H1 (cell line): ENCODE data around the gene MED28. TPM values are rescaled to one million over a fixed set of nuclear protein-coding genes. Genes with fewer than 3 reads are reported as not detected.

Source experiments
- CTCF ChIA-PET: fragments of 300-600 bp; sonication (Branson Sonifier 250); formaldehyde crosslinking; loops from one replicate; lab custom pipeline; 2021; ENCODE audit not compliant: partially characterized antibody; lab: Charles Lee
- POLR2A ChIA-PET: fragments of 300-600 bp; sonication (Branson Sonifier 250); formaldehyde crosslinking; loops from one replicate; lab custom pipeline; 2021; ENCODE audit warnings: inconsistent platforms; ENCODE audit not compliant: partially characterized antibody; lab: Charles Lee
- DNase-seq, 2 experiments: peaks; one replicate each; pipeline versions ENCODE4 v3.0.0 to v3.0.0-alpha.2; 2010 to 2022; ENCODE audit warnings: low spot score in 2 of 2, low read depth in 1 of 2, mixed read lengths in 1 of 2
- FAIRE-seq: peaks from 2 replicates; lab custom pipeline; 2011; peaks lifted over from hg19 to GRCh38; lab: Jason Lieb, UNC
- H2AFZ ChIP-seq: 2 replicates; pipeline ENCODE4 v1.8.1; 2012; ENCODE audit warnings: low read length, inconsistent platforms
- H2AK5ac ChIP-seq: 2 replicates; pipeline ENCODE4 v1.6.1; 2013; ENCODE audit warnings: low read depth, low read length
- H2BK120ac ChIP-seq: replicated peaks from 2 replicates; pipeline ENCODE3; 2013; ENCODE audit warnings: low read depth, low read length, inconsistent platforms
- H2BK12ac ChIP-seq: 2 replicates; pipeline ENCODE4 v1.6.1; 2013; ENCODE audit warnings: low read depth, low read length
- H2BK15ac ChIP-seq: 2 replicates; pipeline ENCODE4 v1.6.1; 2013; ENCODE audit warnings: low read length
- H2BK20ac ChIP-seq: 2 replicates; pipeline ENCODE4 v1.6.1; 2013; ENCODE audit warnings: low read length
- H2BK5ac ChIP-seq: 2 replicates; pipeline ENCODE4 v1.6.1; 2013; ENCODE audit warnings: low read depth, low read length
- H3K14ac ChIP-seq: 2 replicates; pipeline ENCODE4 v1.6.1; 2013; ENCODE audit warnings: inconsistent platforms; ENCODE audit not compliant: insufficient read length
- H3K18ac ChIP-seq: 2 replicates; pipeline ENCODE4 v1.6.1; 2013; ENCODE audit warnings: low read length; ENCODE audit errors: extremely low read depth
- H3K23ac ChIP-seq: 2 replicates; pipeline ENCODE4 v1.6.1; 2013; ENCODE audit warnings: inconsistent platforms; ENCODE audit not compliant: insufficient read length
- H3K23me2 ChIP-seq: 2 replicates; pipeline ENCODE4 v1.6.1; 2013; ENCODE audit warnings: low read depth, low read length
- H3K27ac ChIP-seq: 2 replicates; pipeline ENCODE4 v1.6.1; 2011; ENCODE audit warnings: low read depth, low read length, inconsistent platforms
- H3K27me3 ChIP-seq, 4 experiments: replicated peaks in 1 of 4; 1 replicate in 1 of 4; 2 replicates in 3 of 4; pipeline versions ENCODE4 v1.6.1 to v1.8.1; 2011 to 2013; ENCODE audit warnings: low read length in 3 of 4, mild to moderate bottlenecking in 3 of 4, inconsistent platforms in 2 of 4, mixed read lengths in 2 of 4, moderate library complexity in 1 of 4; ENCODE audit not compliant: control insufficient read depth in 3 of 4, insufficient read depth in 3 of 4; ENCODE audit errors: extremely low read depth in 1 of 4
- H3K36me3 ChIP-seq, 4 experiments: 2 replicates each; pipeline versions ENCODE4 v1.6.1 to v1.8.1; 2011 to 2013; ENCODE audit warnings: mild to moderate bottlenecking in 4 of 4, low read length in 3 of 4, moderate library complexity in 2 of 4, control low read depth in 1 of 4, inconsistent platforms in 1 of 4; ENCODE audit not compliant: insufficient read depth in 4 of 4, control insufficient read depth in 2 of 4
- H3K4ac ChIP-seq: replicated peaks from 2 replicates; pipeline ENCODE3; 2013; ENCODE audit warnings: low read length, low read depth, mixed read lengths, inconsistent platforms; ENCODE audit not compliant: insufficient read length
- H3K4me1 ChIP-seq, 4 experiments: replicated peaks in 1 of 4; 1 replicate in 1 of 4; 2 replicates in 3 of 4; pipeline versions ENCODE4 v1.6.1 to v1.8.1; 2011 to 2013; ENCODE audit warnings: low read length in 3 of 4, inconsistent platforms in 2 of 4, mixed read lengths in 1 of 4; ENCODE audit not compliant: insufficient read depth in 4 of 4, control insufficient read depth in 3 of 4
- H3K4me2 ChIP-seq, 2 experiments: 2 replicates each; pipeline versions ENCODE4 v1.6.1 to v1.8.1; 2011 to 2013; ENCODE audit warnings: low read depth in 2 of 2, low read length in 2 of 2, control low read depth in 1 of 2, inconsistent platforms in 1 of 2, mild to moderate bottlenecking in 1 of 2; ENCODE audit not compliant: insufficient read depth in 1 of 2
- H3K4me3 ChIP-seq, 4 experiments: fragments of 200-600, 300-600 bp in 1 of 4; sonication (generic), shearing (Covaris generic), sonication (Bioruptor Twin) in 1 of 4; 2 replicates each; pipeline versions ENCODE4 v1.5.1 to v1.8.1; 2011 to 2016; ENCODE audit warnings: low read length in 4 of 4, low read depth in 3 of 4, control low read depth in 2 of 4, inconsistent platforms in 2 of 4, mild to moderate bottlenecking in 2 of 4, mixed read lengths in 1 of 4, moderate library complexity in 1 of 4; ENCODE audit not compliant: insufficient read depth in 2 of 4; ENCODE audit errors: extremely low read depth in 1 of 4
- H3K56ac ChIP-seq: replicated peaks from 2 replicates; pipeline ENCODE3; 2013; ENCODE audit warnings: low read depth, mild to moderate bottlenecking, mixed read lengths, low read length, inconsistent platforms; ENCODE audit not compliant: insufficient read length
- H3K79me1 ChIP-seq: 2 replicates; pipeline ENCODE4 v1.6.1; 2013; ENCODE audit warnings: low read depth, low read length, control low read depth
- H3K79me2 ChIP-seq, 2 experiments: 2 replicates each; pipeline versions ENCODE4 v1.6.1 to v1.8.1; 2012 to 2013; ENCODE audit warnings: low read length in 2 of 2, mild to moderate bottlenecking in 2 of 2, inconsistent platforms in 1 of 2; ENCODE audit not compliant: insufficient read depth in 2 of 2, control insufficient read depth in 1 of 2
- H3K9ac ChIP-seq, 4 experiments: replicated peaks in 1 of 4; 1 replicate in 1 of 4; 2 replicates in 3 of 4; pipeline versions ENCODE4 v1.6.1 to v1.8.1; 2011 to 2013; ENCODE audit warnings: low read depth in 3 of 4, low read length in 3 of 4, control low read depth in 2 of 4, mild to moderate bottlenecking in 2 of 4, moderate library complexity in 2 of 4, inconsistent platforms in 1 of 4; ENCODE audit errors: extremely low read depth in 1 of 4
- H3K9me3 ChIP-seq, 2 experiments: 2 replicates each; pipeline versions ENCODE4 v1.6.1 to v1.8.1; 2012 to 2013; ENCODE audit warnings: mild to moderate bottlenecking in 2 of 2, moderate library complexity in 2 of 2, control low read depth in 1 of 2, inconsistent platforms in 1 of 2, low read depth in 1 of 2, low read length in 1 of 2, mixed read lengths in 1 of 2; ENCODE audit not compliant: insufficient read depth in 2 of 2
- H4K20me1 ChIP-seq, 2 experiments: replicated peaks in 1 of 2; 2 replicates each; pipeline versions ENCODE3 to v1.8.1; 2011 to 2013; ENCODE audit warnings: inconsistent platforms in 2 of 2, low read length in 2 of 2, mild to moderate bottlenecking in 1 of 2; ENCODE audit not compliant: insufficient read depth in 2 of 2, control insufficient read depth in 1 of 2
- H4K5ac ChIP-seq: 2 replicates; pipeline ENCODE4 v1.6.1; 2013; ENCODE audit warnings: low read length, low read depth, mixed read lengths, inconsistent platforms; ENCODE audit not compliant: insufficient read length
- H4K8ac ChIP-seq: 2 replicates; pipeline ENCODE4 v1.8.0; 2013; ENCODE audit warnings: mild to moderate bottlenecking, moderate library complexity, low read length, inconsistent platforms; ENCODE audit not compliant: insufficient read depth; ENCODE audit errors: extremely low read depth
- H4K91ac ChIP-seq: replicated peaks from 2 replicates; pipeline ENCODE3; 2013; ENCODE audit warnings: low read length, mixed read lengths, inconsistent platforms; ENCODE audit not compliant: insufficient read length
- BRCA1 ChIP-seq: IDR thresholded peaks from 2 replicates; pipeline ENCODE4 v1.6.1; 2012; ENCODE audit warnings: low read depth, low read length, improper control_type of control experiment
- CBX8 ChIP-seq: fragments of 300-800, 300-1000 bp; sonication (generic); IDR thresholded peaks from 2 replicates; pipeline ENCODE4 v1.7.1; 2016; ENCODE audit warnings: low read depth, low read length, borderline replicate concordance
- SIN3A ChIP-seq, 2 experiments: IDR thresholded peaks in 1 of 2; conservative IDR thresholded peaks in 1 of 2; 2 replicates each; pipeline ENCODE4 v1.6.1; 2011 to 2012; ENCODE audit warnings: low read length in 2 of 2, improper control_type of control experiment in 1 of 2, low read depth in 1 of 2, mild to moderate bottlenecking in 1 of 2
- SP4 ChIP-seq: IDR thresholded peaks from 2 replicates; pipeline ENCODE4 v1.6.1; 2012; ENCODE audit warnings: low read length, inconsistent platforms
- TEAD4 ChIP-seq: IDR thresholded peaks from 2 replicates; pipeline ENCODE4 v1.6.1; 2012; ENCODE audit warnings: low read depth, low read length, inconsistent platforms, mixed read lengths
- WGBS, 2 experiments: shearing (Covaris generic) in 1 of 2; methylation state at CpG; one replicate each; pipeline versions ENCODE4 v1.1.6 to v1.1.7; 2013 to 2015; ENCODE audit warnings: low lambda C conversion rate in 2 of 2, mixed read lengths in 2 of 2, inconsistent platforms in 1 of 2, low coverage in 1 of 2, missing lambda C conversion rate in 1 of 2; ENCODE audit not compliant: insufficient replicate concordance in 2 of 2, insufficient coverage in 1 of 2, insufficient read length in 1 of 2; ENCODE audit errors: extremely low coverage in 1 of 2, missing lambda C conversion rate in 1 of 2; 5-methylcytosine and 5-hydroxymethylcytosine counted together
- polyA plus RNA-seq, 7 experiments: library from polyadenylated mRNA; depleted of rRNA in 3 of 7; stranded (reverse) in 5 of 7; unstranded in 2 of 7; fragments of >200 nt in 5 of 7; fragments of 200-250 nt in 2 of 7; gene quantifications; 1 replicate in 5 of 7; 2 replicates in 1 of 7; 4 replicates in 1 of 7; pipeline versions ENCODE4 v1.2.1 to v1.2.3, GENCODE V29; 2011 to 2013; ENCODE audit warnings: missing spikeins in 2 of 7, mixed read lengths in 2 of 7
- total RNA-seq: library from RNA; stranded (reverse); fragmentation: NEBNext Ultra II Directional; extraction: Animal tissue kit (Norgen Biotek cat#: 25700); gene quantifications from 2 replicates; pipeline ENCODE4 v1.2.1, GENCODE V29; 2021

The MED28 gene
- total and polyA plus RNA-seq, 2 of the 8 experiments (the other 6 are each of a cell fraction or from before 2014, with no cell fraction given), result 24.0 to 87.1 TPM

- Histone ChIP-seq H3K23ac (no peak overlapping the region), H3K4ac (no peak overlapping the region), H2AFZ (no peak overlapping the region), H4K8ac (no peak overlapping the region), H2BK5ac (no peak overlapping the region), H3K23me2 (no peaks in the 10 kb centered on the region), H3K79me2 (no peaks in the 10 kb centered on the region), H3K27ac (no peak overlapping the region), H4K91ac (no peak overlapping the region), H3K14ac (no peak overlapping the region), H3K4me1 (no peaks in the 10 kb centered on the region; a peak in 1 of 7 replicates), H3K79me1 (no peaks in the 10 kb centered on the region), H4K5ac (no peak overlapping the region), H3K9ac (no peak overlapping the region), H2BK120ac (no peak overlapping the region), H2BK15ac (no peak overlapping the region), H3K4me3 (no peak overlapping the region), H3K9me3 (no peaks in the 10 kb centered on the region), H3K36me3 (no peaks in the 10 kb centered on the region), H2AK5ac (no peak overlapping the region), H3K4me2 (no peak overlapping the region), H4K20me1 (no peaks in the 10 kb centered on the region), H2BK20ac (no peak overlapping the region), H3K27me3 (no peaks in the 10 kb centered on the region; a peak in 1 of 7 replicates), H3K56ac (no peak overlapping the region), H3K18ac (no peak overlapping the region), H2BK12ac (no peak overlapping the region)
- DNase-seq, result no peak
- ChIA-PET CTCF (interaction anchor here (0.8 to 1.0 kb wide), 4 partner anchors 8 to 109 kb away, joined by 3 to 4 read pairs (median 3); no protein-coding TSS in a partner anchor), POLR2A (no interaction called here)
- 93% methylated on average over 9 of the region's 9 CpGs; no CpG with 5 or more reads in 1 of the 2 experiments for WGBS, 2 experiments
- no peak for FAIRE-seq
- no peak for TF ChIP-seq TEAD4
- TF ChIP-seq CBX8, result no peak
- TF ChIP-seq SP4, result no peak
- TF ChIP-seq BRCA1, result no peak
- TF ChIP-seq SIN3A (conservative IDR thresholded peaks at IDR 0.05 in 1 of 2, IDR thresholded peaks at IDR 0.05 in 1 of 2; ENCODE audit: low read depth in 1 of 2, low read length in 2 of 2), result no peak
Measured at GRCh38 chr4:17657849-17658248, 43.4 kb downstream of the MED28 start.
